VCaP (cell line): ENCODE results near the gene MT1H.
"Not testable (repeated sequence)": the region's sequence is repeated elsewhere in the genome, so short reads cannot be mapped to it uniquely, and the experiment has no call there.

ENCODE experiments used
- H3K27ac ChIP-seq: fragments of 450-650 bp; 2 replicates; pipeline ENCODE4 v1.5.1; 2017
- TF ChIP-seq, protein P1 (sequence below): fragments of 450-650 bp; conservative IDR thresholded peaks from 2 replicates; pipeline ENCODE4 v1.5.1; 2017; ENCODE audit warnings: mild to moderate bottlenecking, moderate library complexity

MT1H gene

DNA sequence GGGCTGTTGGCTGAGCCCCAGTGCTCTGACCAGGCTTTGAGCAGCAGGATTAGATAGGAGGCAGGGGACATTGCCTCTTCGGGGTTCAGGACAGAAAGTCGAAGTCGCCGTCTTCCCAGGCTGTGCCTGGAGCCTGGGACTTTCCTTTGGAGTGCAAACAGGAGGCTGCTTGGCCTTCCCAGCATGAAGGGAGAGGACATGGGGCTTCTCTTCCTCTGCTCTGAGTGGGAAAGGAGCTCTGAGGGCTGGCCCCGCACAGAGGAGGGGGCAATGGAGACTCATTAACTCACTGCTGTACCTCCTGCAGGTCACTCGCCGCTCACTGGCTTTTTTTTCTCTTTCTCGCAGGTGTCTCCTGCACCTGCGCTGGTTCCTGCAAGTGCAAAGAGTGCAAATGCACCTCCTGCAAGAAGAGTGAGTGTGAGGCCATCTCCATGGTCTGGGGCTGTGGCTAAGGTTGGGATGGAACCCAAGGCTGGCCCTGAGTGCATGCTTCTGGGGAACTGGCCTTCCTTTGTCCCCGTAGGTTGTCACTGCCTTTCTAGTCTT is 11.2 kb upstream of the MT1H start:
- TF ChIP-seq, protein P1, sequence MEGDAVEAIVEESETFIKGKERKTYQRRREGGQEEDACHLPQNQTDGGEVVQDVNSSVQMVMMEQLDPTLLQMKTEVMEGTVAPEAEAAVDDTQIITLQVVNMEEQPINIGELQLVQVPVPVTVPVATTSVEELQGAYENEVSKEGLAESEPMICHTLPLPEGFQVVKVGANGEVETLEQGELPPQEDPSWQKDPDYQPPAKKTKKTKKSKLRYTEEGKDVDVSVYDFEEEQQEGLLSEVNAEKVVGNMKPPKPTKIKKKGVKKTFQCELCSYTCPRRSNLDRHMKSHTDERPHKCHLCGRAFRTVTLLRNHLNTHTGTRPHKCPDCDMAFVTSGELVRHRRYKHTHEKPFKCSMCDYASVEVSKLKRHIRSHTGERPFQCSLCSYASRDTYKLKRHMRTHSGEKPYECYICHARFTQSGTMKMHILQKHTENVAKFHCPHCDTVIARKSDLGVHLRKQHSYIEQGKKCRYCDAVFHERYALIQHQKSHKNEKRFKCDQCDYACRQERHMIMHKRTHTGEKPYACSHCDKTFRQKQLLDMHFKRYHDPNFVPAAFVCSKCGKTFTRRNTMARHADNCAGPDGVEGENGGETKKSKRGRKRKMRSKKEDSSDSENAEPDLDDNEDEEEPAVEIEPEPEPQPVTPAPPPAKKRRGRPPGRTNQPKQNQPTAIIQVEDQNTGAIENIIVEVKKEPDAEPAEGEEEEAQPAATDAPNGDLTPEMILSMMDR, result no peak

DNA sequence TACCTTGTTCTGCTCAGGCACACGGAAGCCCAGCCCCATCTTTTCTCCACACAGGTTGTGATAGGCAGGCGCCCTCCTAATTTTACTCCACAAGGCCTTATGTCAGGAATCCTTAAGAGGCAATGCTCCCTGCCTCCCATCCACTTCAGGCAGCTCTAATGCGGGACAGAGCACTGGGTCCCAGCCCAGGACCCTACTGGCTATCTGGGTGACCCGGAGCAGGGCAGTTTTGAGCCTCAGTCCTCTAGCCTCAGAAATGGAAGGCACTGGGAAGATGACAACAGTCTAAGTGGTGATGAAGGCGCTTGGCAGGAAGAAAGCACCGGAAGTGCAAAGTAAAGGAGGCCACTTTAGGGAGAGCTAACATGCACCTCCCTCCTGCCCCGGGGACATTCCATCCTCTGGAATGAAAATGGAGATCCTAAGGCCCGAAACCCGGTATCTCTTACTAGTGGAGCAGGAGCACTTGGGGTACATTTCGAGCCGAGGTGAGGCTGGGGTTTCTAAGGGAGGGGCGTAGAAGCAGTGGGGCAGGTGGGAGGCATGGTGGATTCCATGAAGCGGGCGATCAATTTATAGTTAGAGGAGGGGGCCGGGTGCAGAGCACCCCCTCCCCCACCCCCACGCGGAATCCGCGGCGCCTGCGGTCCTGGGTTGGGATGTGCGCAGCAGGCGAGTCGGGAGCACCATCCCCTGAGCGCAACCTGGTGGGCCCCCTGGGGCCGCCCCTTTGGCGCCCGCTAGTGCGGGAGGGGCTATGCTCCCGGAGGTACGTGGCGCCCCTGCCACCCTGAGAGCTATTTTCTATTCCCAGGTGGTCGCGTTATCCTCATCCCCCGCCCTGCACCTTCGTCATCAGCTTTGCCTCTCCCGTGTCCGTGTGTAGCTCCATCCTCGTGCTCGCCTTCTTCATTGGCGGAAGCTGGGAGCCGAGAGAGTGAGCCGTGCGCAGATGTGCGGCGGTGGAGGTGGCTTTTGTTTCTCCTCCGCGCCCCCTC is 7.0 kb upstream of the MT1H start:
- TF ChIP-seq, protein P1, result no peak
- no peak overlapping the region for H3K27ac ChIP-seq

More for the DNA sequence above, 11.2 kb upstream of the MT1H start:
- peak overlapping the region; percentile 51; the same call in 1 of the 2 replicates for H3K27ac ChIP-seq

DNA sequence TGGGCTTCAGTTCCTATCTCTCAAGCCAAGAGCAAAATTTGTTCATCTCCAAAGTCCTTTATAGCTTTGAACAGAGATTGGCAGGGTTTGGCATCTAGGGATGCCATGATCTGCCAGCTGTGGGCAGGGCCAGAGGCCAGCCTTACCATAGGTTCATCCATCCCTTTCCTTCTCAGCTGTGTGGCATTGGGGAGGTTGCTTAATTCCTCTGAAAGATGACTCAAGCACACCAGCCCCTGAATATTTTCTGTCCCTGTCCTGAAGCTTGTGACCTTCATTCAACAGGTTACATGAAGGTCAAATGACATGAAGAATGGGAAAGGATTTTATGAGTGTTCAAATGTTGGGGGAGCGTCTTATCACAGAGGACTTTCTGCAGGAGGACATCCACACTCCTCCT is 5.1 kb upstream of the MT1H start:
- TF ChIP-seq, protein P1, result no peak
- H3K27ac ChIP-seq, result no peak overlapping the region

DNA sequence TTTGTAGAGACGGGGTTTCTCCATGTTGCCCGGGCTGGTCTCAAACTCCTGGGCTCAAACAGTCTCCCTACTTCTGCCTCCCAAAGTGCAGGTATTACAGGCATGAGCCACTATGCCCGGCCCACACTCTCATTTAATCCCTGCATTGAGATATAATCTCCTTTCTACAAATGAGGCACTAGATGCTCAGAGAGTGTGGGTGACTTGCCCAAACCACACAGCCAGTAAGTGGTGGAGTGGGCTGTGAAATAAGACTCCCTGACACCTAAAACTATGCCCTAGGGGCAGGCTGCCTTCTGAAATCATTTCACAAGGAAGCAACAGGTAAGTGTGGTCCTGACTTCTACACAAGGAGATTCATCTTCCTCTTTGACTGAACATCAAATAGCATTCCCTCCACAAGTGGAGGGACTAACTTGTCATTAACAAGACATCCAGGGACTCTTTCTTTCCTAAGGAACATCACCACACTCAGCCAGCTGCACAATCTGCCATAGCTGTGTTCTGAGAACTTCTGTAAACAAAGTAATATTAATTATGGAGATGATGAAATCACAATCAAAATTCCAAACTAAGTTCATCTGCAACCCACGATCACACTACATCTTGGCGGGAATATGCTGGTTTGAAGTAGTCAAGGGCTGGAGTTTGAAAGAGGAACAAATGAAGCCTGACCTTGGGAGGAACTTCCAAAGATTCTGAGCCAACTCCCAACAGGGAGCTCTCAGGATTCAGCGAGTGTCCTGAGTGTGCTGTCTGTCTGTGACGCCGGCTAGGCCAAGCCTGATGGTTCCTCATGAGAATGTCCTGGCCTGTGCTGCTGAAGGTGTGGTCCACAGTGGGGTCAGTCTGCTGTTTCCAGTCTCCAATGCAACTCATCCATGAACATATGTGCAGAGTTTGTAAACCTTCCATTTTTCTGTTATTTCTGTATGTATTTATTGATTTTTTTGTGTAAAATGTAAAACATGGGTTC is 4.0 kb upstream of the MT1H start:
- H3K27ac ChIP-seq, result not testable (repeated sequence)

DNA sequence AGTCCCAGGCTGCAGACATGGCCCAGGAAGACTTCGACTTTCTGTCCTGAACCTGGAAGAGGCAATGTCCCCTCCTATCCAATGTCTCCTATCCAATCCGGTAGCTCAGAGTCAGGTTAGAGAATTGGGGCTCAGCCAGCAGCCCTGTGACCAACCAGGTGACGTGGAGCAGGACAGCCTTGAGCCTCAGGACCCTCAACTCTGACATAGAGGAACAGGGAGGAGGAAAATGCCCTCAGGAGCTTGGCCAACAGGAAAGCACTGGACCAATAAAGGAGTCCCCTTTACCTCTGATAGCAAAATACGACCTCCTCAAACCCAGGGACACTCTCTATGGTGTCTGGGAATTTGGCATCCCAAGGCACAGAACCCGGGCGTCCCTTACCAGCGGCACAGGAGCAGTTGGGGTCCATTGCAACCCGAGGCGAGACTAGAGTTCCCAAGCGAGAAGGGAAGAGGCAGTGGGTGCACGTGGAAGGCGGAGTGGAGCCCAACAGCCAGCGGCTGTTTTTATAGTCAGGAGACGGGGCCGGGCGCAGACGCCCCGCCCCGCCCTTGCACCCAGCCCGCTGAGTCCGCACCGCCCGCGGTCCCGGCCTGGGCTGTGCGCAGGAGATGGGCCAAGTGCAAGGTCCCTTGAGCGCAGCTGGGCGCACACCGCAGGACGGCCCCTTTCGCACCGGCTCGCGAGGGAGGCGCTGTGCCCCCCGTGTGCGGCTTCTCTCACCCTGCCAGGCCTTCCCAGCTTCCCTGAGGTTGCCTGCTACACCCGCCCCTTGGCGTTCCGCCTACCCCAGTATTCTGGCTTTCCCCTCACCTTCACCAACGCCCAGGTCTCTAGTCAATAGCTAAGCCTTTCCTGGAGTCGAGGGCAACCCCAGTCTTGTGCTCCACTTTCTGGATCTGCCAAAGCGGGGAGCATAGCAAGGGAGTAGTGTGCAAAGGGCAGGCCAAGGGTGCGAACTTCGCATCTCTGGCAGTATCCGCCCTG is 1.7 kb upstream of the MT1H start, which contains the start of gene MT1G:
Gene MT1G (minus strand): TSS at position 485 of the 991 bp plus-strand sequence. CDS start 72 bp downstream, at position 413.
- H3K27ac ChIP-seq, result no peak within 1 kb of the TSS
- TF ChIP-seq, protein P1, result no peak

DNA sequence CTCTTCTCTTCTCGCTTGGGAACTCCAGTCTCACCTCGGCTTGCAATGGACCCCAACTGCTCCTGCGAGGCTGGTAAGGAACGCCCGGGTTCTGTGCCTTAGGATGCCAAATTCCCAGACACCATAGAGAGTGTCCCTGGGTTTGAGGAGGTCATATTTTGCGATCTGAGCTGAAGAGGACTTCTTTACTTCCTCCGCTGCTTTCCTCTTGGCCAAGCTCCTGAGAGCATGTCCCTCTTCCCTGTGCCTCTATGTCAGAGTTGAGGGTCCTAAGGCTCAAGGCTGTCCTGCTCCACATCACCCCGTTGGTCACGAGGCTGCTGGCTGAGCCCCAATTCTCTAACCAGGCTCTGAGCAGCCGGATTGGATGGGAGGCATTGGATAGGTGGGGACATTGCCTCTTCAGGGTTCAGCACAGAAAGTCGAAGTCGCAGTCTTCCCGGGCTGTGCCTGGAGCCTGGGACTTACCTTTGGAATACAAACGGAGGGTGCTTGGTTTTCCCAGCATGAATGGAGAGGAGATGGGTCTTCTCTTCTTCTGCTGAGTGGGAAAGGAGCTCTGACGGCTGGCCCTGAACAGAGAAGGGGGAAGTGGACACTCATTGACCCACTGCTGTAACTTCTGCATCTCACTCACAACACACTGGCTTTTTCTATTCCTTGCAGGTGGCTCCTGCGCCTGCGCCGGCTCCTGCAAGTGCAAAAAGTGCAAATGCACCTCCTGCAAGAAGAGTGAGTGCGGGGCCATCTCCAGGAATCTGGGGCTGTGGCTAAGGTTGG is 416 bp downstream of the MT1H start:
- TF ChIP-seq, protein P1, result no peak
- no peak overlapping the region for H3K27ac ChIP-seq
